GM12874 (cell line): ENCODE results near the gene ADD2.

Experiments
- TF ChIP-seq, protein P1 (sequence below): IDR thresholded peaks from 2 replicates; pipeline ENCODE4 v1.5.1; 2011; ENCODE audit warnings: low read depth, mild to moderate bottlenecking, control low read depth, low read length, moderate library complexity; ENCODE audit not compliant: insufficient read depth

The ADD2 gene

DNA sequence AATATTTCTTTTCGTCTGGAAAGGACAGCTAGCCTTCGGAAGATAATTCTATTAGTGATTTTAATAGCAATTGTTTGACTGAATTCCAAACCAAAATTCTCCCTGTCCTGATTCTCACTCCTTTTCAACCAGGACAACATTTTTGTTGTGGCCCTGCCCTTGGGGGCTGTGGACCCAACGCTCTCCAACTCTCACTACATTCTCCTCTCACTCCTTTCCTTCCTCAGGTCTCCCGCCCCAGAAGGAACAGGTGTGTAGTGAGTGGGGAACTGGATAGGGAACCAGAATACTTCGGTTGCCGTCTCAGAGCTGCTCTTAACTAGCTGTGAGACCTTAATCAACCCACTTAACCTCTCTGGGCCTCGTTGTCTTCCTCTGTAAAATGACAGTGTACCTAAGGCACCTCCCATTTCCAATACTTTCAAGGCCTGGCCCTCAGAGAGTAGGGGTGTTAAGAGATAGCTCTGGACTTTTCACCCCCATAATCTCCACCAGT lies 638 bp upstream of the ADD2 start:
- TF ChIP-seq, protein P1, sequence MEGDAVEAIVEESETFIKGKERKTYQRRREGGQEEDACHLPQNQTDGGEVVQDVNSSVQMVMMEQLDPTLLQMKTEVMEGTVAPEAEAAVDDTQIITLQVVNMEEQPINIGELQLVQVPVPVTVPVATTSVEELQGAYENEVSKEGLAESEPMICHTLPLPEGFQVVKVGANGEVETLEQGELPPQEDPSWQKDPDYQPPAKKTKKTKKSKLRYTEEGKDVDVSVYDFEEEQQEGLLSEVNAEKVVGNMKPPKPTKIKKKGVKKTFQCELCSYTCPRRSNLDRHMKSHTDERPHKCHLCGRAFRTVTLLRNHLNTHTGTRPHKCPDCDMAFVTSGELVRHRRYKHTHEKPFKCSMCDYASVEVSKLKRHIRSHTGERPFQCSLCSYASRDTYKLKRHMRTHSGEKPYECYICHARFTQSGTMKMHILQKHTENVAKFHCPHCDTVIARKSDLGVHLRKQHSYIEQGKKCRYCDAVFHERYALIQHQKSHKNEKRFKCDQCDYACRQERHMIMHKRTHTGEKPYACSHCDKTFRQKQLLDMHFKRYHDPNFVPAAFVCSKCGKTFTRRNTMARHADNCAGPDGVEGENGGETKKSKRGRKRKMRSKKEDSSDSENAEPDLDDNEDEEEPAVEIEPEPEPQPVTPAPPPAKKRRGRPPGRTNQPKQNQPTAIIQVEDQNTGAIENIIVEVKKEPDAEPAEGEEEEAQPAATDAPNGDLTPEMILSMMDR, result no peak

DNA sequence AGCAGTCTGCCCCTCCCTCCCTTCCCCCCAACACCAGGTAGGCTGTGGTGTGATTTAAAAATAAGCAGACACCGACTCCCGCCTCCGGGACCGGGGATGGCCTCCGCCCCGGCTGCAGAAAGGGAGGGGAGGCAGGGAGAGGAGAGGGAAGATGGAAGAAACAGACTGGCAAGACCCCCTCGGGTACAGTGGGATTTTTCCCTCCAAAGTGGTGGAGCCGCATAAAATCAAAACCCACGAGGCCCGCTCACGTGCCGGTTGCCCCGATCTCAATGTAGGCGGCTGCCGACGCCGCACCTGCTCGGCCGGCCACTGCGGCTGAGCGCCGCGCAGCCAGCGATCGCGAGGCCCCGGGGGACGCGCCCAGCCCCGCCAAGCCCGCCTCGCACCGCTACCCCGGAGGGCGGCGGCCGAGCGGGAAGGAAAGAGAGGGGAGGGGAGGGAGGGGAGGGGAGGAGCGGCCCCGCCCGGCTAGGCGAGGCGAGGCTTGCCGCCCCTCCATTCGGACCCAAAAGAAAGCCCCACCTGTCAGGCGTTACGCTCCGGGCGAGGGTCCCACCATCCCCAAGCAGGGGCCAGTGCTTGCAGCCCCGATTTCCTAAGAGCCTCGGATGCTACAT lies 811 bp downstream of the ADD2 start:
- TF ChIP-seq, protein P1, result no peak

DNA sequence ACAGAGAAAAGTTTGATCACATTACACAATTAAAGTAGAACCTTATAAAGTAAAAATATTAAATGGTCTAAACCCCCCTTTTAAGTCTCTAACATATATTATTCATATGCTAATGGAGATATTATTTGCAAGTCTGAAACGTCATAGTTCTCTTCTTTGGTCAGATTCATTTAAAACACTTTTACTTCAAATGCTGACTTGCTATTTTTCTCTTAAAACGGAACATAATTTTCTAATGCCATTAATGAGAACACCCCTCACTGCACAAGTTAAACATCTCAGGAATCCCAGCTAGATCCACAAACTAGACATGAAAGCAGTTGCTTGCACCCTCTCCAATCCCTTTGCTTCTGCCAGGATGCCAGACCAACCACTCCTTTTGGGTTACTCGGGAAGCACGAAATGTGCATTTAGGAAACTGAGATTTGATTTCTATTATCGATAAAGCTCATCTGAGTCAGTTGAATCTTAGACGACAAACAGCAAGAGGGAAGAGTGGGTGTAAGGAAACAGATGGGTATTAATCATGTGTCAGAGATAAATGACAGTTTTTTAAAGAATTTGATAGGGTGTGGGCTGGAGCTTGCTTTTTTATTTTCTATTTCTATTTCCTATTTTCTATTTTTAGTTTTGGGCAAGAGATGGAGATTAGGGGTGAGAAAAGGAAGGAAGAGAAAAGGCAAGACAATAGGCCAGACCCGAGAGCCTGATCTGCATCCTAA lies 1.5 kb downstream of the ADD2 start:
- TF ChIP-seq, protein P1, result no peak

DNA sequence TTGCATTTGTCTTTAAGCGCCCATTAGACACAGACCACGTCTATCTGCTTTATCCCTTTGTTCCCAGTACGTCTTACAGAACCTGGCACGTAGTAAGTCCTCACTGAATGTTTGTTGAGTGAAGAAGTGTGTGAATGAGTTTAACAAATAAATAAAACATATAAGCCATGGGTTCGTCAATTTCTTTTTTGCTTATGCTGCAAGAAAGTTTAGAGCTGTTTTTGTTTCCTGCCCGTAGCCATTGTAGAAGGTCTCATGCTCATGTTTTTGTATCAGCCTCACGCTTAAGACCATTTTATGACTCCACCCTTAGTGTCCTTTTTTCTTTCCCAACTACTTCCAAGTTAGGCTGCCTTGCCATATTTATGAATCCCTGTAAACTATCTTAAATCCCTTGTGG lies 2.5 kb downstream of the ADD2 start:
- TF ChIP-seq, protein P1, result no peak

DNA sequence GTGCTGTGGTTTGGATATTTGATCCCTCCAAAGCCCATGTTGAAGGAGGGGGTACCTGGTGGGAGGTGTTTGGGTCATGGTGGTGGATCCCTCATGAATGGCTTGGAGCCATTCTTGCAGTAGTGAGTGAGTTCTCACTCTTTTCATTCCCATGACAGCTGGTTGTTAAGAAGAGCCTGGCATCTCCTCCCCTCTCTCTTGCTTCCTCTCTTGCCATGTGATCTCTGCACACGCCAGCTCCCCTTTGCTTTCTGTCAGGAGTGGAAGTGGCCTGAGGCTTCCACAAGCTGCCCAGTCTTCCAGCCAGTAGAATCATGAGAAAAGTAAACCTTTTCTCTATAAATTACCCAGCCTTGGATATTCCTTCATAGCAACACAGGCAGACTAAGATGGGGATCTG lies 8.6 kb downstream of the ADD2 start:
- TF ChIP-seq, protein P1, result no peak

DNA sequence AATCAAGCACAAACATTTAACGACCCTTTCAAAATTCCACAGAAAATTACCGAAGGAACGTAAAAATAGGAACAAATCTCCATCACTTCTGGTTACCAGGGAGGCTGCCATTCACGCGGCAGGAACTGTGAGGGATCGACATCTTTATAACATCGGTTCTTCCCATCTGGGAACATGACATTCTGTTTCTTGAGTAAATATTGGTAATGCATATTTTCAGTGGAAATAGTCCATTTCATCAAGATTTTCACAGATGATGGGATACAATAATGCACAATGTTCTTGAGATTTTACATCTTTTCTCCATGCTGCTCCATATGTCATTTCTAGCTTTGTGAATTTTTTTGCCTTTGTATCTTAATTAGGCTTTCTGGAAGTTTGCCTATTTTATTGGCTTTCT lies 10.0 kb downstream of the ADD2 start:
- TF ChIP-seq, protein P1, result no peak

DNA sequence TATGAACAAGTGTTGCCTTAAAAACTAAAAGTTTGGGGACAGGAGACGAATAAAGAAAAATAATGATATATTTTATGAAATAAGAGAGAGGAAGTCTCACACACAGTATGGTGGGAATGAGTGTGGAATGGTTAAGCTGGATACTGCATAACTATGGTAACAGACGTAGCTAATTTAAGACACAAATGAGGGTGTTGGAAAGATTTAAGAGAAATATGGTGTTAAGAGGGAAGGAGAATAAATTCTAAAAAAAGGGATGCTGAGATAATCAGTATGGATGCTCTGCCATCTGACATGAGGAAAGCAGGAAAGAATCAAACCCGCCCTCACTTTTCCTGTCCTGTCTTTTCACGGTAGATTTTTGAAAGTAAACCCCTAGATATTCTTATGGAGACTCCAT lies 10.6 kb downstream of the ADD2 start:
- TF ChIP-seq, protein P1, result no peak
